Dermis lymphatic vessel endothelial cell (primary cell): Measurements from ENCODE around the gene NANOS1. TPM values are rescaled to one million over a fixed set of nuclear protein-coding genes. Genes with fewer than 3 reads are reported as not detected.

Experiments
- total RNA-seq: library from RNA; depleted of rRNA; stranded (reverse); fragments of >200 nt; gene quantifications from 2 replicates; pipeline ENCODE4 v1.2.1, GENCODE V29; 2014

The NANOS1 gene, protein sequence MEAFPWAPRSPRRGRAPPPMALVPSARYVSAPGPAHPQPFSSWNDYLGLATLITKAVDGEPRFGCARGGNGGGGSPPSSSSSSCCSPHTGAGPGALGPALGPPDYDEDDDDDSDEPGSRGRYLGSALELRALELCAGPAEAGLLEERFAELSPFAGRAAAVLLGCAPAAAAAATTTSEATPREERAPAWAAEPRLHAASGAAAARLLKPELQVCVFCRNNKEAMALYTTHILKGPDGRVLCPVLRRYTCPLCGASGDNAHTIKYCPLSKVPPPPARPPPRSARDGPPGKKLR
- total RNA-seq, result 0.43 and 0.54 TPM in 2 replicates

GRCh38 chr10:119029613-119030420 lies at the start of gene NANOS1:
Gene NANOS1 (plus strand): TSS chr10:119029714. CDS start chr10:119029802, 88 bp downstream.

GRCh38 chr10:119080521-119081259 lies 51.2 kb downstream of the NANOS1 start, which contains the start of gene EIF3A:
Gene EIF3A (minus strand): TSS chr10:119080817. CDS start chr10:119080676, 141 bp downstream.

Other genes with a start within 250 kb of the NANOS1 start
- gene EIF3A, start 51.1 kb downstream of the NANOS1 start, total RNA-seq, result 94.1 and 124 TPM in 2 replicates
- 60.2 and 75.1 TPM in 2 replicates for gene DENND10, start 74.4 kb downstream of the NANOS1 start, total RNA-seq
- 8.2 and 11.7 TPM in 2 replicates for gene SFXN4, start 136.0 kb downstream of the NANOS1 start, total RNA-seq
- 177 and 201 TPM in 2 replicates for gene PRDX3, start 149.1 kb downstream of the NANOS1 start, total RNA-seq
- 31.2 and 43.1 TPM in 2 replicates for gene GRK5, start 177.9 kb downstream of the NANOS1 start, total RNA-seq